C1 segment of cervical spinal cord (tissue), 14 donors: ENCODE measurements around the gene AMMECR1.
A peak's percentile ranks its signal among the peaks of the same experiment; 100 is the strongest.
"Not testable (repeated sequence)": the region's sequence is repeated elsewhere in the genome, so short reads cannot be mapped to it uniquely, and the experiment has no call there.

Experiments
- DNase-seq, 14 donors: peaks; one replicate each; lab custom pipeline; 2025; lab: John Stamatoyannopoulos, UW

AMMECR1 gene

DNA sequence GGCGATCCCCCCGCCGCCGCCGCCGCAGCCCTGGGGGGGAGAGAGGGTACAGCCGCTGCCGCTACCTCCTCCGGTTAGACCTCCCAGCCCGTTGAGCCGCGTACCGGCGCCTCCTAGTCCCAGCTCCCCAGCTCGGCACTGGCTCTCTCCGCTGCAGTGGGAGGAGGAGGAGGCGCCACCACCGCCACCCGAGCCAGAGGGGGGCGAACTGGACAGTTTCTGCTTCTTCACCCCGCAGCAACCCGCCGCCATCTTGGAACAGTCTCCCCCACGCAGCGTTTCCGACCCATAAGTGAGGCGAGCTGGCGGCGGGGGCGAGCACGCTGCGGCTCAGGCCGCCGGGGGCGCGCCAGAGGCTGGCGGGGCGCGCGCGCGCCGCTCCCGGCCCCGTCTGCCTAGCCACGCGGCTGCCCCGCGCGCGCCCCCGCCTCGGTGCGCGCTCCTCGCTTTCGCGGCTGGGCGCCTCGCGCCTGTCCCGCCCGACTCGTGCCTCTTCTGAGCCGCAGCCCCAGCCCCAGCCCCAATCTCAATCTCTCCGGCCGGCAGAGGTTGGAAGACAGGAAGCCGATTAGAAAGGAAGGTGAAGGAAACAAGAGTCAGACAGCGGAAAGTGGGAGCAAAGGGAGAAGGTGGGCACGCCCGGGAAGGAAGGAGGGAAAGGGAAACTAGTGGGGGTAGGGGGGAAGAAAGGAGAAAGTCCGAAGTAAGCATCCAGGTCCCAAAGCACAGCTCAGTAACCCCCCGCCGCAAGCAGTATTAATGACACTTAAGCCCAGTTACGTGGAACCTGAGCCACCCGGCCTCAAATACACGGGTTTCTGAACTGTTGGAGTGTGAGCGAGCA is at the start of gene AMMECR1:
TSS of gene AMMECR1 (minus strand) at position 266 of the 844 bp plus-strand sequence. CDS start at position 252, 14 bp downstream.
- peak in 13 of 14 donors; percentile 26 to 81 (median 54) for DNase-seq

DNA sequence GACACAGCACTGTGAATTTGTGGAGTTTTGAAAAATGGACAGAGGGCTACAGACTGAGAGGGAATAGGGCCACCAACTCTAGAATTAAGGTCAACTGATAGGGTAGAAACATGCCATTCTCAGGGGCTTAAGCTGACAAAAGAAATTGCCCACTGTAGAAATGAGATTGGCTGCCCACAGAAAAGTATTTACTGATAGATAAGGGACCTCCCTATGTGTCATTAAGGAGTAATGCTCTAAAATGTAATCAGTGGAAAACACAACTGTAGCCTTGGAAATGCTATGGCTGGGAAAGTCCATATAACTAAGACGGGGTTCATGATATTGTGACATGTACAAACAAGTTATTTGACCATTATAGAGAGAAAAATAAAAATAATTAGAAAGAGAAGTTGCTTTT is 45.4 kb upstream of the AMMECR1 start:
- no peak for DNase-seq

DNA sequence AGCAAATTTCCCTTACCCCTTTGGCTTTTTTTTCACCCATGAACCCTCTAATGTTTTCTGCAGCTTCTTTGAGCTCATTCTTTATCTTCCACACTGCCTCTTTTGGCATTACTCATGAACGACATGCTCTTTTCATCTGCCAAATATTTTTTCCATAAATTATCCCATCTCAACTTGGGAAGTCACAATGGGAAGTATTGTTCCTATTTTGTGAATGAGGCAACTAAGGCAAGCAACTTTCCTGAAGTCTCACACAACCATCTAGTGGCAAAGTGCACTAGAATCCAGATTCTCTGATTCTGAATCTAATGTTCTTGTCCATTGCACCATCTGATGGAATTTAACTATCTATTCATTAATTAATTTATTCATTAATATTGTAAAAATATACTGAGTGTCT is 41.4 kb upstream of the AMMECR1 start:
- DNase-seq: no peak

DNA sequence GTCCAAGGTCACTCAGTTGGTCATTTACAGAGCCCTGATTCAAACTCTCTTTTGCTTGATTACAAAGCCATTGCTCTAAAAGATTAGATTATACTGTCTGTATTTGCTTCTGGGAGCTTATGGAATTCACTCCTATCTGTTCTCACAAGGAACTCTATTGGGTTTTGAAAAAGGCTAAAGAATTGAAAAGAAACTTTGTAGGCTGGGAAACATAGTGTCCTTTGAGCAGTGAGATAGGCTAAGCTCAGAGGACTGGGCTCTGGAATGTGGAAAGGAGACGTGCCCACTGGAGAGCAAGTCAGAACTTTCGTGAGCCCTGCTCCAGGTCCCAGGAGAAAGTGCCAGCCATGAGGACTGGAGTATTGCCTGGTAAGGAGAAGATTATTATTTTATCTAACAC is 40.7 kb upstream of the AMMECR1 start, which contains the start of gene RTL9:
TSS of gene RTL9 (plus strand) at position 301 of the 400 bp plus-strand sequence. CDS start 91,770 bp downstream, outside the sequence.
- DNase-seq: no peak

DNA sequence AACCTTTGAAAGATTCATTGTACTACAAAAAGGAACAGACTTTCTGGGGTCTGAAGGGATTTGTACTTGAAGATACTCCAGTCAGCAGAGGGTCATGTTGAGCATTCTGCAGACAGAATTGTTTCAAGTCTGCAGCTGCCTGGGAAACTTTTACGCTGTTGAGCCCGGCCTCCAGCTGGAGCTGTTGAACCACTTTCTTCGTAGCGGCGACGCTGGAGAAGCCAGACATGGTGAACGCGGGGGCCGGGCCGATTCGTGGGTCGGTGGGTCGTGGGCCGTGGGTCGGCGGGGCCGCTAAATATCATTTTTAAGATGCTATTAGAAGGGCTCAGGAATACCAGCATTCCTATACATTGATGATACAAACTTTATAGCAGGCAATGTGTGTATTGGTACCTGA is 28.8 kb upstream of the AMMECR1 start:
- no peak for DNase-seq

DNA sequence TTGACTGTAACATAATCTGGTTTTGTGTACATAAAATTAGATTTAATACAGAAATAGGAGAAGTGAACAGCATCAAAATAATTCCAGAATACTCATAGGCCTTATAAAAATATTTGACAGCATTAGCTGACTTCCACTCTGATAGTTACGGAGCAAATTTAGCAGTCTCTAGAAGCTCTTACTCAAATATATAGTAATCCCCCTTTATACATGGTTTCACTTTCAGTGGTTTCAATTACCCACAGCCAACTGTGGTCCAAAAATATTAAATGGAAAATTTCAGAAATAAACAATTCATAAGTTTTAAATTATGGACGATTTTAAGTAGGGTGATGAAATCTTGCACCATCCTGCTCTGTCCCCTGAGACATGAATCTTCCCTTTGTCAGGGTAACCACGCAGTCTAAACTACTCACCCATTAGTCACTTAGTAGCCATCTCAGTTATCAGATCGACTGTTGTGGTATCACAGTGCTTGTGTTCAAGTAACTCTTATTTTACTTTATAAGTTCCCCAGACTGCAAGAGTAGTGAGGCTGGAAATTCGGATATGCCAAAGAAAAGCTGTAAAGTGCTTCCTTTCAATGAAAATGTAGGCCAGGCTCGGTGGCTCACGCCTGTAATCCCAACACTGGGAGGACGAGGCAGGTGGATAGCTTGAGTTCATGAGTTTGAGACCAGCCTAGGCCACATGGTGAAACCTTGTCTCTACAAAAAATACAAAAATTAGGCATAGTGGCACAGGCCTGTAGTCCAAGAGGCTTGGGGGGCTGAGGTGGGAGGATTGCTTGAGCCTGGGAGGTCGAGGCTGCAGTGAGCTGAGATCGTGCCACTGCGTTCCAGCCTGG is 23.5 kb upstream of the AMMECR1 start:
- no peak for DNase-seq

DNA sequence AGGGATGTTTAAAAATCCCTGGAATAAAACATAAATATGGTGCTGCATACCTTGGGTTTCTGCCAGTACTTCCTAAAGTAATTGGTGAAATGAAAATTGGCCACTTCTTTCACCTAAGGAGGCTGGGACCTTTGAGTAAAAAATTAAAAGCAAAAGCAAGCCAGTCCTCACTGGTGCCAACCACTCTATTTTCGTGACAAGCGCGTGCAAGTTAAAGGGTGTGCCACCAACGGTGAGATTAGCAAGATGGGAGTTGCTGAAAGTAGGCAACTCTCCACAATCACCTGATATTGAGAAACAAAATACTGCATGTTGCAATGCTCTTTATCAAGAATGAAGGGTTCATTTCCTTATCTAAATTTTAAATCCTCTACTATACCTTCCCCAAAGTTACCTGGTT is 21.1 kb upstream of the AMMECR1 start:
- DNase-seq: no peak

DNA sequence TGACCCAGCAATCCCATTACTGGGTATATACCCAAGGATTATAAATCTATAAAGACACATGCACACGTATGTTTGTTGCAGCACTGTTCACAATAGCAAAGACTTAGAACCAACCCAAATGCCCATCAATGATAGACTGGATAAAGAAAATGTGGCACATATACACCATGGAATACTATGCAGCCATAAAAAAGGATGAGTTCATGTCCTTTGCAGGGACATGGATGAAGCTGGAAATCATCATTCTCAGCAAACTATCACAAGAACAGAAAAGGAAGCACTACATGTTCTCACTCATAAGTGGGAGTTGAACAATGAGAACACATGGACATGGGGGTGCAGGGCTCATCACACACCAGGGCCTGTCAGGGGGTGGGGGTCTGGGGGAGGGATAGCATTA is 15.6 kb upstream of the AMMECR1 start:
- DNase-seq: not testable (repeated sequence)

DNA sequence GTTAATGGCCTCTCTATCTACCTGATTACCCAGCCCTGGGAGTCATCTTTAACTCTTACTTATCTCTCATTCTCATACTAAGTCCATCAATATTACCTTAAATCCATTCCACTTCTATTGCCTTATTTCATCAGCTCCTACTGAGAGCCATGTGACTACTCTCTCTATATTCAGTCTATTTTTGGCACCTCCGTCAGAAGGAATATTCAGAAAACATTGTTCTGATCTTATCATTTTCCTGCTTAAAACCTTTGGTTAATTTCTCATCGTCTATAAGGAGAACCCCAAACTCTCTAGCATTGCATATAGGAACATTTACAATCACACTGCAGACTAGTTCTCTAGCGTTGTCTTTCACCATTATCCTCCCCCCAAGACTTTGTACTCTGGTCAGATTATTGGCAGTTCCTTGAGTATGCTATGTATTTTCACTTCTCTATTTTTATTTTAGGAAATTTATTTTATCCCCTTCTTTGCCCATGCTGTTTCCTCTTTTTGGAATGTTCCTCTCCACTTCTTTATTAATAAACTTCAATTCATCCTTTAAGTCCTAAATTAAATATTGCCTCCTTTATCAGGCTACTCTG is 13.7 kb upstream of the AMMECR1 start:
- no peak for DNase-seq

DNA sequence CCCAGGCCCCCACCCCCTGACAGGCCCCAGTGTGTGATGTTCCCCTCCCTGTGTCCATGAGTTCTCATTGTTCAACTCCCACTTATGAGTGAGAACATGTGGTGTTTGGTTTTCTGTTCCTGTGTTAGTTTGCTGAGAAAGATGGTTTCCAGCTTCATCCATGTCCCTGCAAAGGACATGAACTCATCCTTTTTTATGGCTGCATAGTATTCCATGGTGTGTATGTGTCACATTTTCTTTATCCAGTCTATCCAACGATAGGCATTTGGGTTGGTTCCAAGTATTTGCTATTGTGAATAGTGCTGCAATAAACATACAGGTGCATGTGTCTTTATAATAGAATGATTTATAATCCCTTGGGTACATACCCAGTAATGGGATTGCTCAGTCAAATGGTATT is 10.7 kb upstream of the AMMECR1 start:
- not testable (repeated sequence) for DNase-seq

DNA sequence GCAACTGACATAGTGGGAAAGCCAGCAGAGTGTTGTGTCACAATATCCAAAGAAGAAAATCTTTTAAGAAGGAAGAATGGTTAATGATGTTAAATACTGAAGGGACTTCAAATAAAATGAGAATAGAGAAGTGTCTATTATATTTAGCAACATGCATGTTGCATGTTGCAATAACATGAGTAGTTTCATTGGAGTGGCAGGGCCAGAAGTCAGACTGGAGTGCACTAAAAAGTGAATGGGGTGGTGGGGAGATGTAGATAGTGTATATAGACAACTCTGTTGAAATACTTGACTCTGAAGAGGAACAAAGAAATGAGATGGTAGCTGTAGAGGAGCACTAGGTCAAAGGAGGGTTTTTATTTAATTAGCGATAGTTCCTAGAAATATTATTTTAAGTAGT is 9.5 kb upstream of the AMMECR1 start:
- DNase-seq: no peak

DNA sequence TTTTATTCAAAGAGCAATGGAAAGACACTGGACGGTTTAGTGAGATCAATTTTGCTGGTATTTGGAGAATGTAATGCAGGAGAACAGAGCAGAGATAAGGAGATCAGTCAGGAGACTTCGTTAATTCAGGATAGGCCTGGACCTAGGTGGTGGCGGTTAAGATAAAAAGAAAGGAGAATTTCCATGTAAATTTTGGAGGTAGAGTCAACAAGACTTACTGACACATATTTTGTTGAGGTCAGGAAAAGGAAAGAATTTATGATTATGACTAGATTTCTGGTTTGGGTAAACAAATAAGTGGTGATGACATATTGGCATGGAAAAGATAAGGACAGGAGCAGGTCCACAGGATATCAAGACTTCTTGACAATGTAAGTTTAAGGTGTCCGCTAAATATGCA is 8.8 kb upstream of the AMMECR1 start:
- DNase-seq: no peak

DNA sequence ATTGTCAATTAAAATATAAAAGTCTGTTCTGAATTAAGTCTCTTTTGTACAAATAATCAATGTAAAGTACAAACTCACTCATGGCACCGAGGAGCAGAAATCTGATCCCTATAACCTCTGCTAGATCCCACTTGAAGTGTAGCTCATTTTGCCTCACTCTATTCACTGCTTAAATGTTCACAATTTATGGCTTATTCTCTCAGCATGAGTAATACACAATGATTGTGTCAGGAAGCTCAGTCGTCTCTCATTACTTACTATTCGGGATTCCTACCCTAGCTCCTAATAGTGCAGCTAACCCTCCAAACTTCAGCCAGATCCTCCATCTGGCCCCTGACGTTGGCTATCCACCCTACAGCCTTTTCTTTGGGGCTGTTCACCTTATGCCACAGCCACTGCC is 4.7 kb upstream of the AMMECR1 start:
- DNase-seq: no peak

DNA sequence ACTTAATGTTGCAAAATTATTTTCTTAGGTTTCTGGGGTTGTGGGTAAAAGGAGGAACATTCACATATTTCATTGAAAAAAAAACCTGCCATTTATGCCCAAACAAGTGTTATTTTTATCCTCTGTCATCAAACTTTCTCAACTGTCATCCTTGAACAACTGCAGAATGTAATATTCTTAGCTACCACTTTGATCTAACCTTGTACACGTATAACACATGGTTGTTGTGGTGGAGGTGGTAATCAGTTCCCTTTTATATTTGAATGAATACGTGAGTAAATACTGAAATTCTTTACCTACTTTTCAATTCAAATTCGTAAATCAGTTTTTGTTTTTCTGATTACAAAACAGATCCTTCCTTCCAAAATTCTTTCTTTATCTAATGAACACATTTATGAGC is 3.8 kb upstream of the AMMECR1 start:
- DNase-seq: no peak

DNA sequence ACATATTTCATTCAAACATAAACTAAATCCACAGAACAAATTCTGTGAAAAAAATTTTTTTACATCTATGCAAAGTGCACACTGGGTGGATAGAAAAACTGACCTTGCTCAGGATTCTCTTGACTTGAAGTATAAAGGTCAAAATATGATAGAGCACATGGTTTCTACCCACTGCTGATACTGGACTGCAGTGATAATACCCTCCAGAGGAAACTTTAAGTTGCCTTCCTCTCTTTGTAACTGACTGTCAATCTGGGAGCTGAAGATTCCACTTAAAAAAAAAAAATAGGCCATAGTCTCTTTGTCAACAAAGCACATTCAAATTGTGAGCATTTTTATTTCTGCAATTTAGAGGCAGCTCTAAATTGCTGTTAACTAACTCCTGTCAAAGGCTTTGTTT is 3.2 kb upstream of the AMMECR1 start:
- DNase-seq: no peak

DNA sequence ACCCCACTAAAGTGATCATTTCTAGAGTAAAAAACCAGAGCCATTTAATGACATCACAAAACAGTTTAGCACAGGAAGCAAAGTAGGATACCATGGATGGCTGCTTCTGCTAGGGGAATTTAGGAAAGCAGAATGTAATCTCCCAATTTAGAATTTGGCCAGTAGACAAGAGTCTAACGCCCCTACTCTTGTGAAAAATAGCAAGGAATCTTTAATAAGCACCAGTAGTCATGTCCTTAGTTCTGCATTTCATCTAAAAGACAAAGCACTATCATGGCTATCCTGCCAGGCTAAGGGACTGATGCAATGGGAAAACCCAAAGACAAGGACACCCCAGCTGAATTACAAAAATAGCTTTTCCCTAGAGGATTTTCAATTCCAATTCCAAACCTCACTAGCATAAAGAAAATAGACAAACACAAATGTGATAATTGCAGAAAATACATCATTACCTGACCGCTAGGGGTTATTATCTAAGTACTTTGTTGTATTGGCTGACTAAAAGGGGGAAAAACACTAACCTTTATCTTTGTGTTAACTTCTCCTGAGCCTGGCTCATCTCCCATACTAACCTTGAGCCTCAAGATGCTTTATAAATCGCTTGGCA is 2.6 kb upstream of the AMMECR1 start:
- no peak for DNase-seq

DNA sequence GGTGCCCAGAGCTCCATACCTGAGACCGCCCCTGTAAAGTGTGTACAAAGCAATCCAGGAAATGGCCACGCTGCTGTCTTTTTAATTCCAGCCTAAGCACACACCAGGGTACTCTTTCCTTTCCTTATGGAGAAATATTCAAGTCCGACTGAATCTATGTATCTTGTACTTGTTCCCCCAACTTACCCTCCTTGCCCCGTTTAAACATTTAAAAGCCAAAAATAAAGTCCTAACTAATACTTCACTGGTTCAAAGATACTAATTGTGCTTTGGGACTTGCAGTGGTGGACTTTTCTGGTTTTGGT is 731 bp upstream of the AMMECR1 start:
- no peak for DNase-seq

DNA sequence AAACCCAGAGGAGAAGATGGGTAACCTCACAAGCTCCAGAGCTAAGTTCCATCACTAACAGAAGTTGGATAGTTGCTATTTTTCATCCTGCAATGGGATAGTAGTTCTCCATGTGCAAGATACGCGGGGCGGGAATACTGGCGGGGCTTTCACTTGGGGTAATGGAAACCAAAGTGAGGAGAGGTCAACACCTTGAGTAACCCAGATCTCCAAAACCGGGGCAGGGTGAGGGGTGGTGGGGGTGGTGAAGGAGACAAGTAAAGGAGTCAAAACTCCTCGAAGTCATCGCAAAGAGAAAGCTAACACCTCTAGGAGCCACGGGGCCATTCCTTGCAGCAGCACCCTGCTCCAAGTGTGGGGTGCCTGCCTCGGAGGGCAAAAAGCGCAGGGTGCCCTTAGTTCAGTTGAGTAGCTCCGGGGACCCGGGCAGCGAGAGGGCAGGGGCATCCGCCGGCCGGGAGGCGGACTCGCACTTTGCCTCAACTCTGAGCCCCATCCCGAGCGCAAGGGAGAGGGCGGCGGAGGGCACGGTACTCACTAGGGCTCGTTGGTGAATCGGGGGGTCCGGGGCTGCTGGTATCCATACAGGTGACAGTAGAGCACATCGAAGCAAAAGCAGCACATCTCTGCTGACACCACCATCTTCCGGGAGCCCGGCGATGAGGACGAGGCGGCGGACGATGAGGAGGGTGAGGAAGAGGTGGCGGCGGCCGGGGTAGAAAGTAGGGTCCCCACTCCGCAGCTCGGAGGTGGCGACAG is 645 bp downstream of the AMMECR1 start:
- peak in 11 of 14 donors; percentile 12 to 50 (median 25) for DNase-seq

DNA sequence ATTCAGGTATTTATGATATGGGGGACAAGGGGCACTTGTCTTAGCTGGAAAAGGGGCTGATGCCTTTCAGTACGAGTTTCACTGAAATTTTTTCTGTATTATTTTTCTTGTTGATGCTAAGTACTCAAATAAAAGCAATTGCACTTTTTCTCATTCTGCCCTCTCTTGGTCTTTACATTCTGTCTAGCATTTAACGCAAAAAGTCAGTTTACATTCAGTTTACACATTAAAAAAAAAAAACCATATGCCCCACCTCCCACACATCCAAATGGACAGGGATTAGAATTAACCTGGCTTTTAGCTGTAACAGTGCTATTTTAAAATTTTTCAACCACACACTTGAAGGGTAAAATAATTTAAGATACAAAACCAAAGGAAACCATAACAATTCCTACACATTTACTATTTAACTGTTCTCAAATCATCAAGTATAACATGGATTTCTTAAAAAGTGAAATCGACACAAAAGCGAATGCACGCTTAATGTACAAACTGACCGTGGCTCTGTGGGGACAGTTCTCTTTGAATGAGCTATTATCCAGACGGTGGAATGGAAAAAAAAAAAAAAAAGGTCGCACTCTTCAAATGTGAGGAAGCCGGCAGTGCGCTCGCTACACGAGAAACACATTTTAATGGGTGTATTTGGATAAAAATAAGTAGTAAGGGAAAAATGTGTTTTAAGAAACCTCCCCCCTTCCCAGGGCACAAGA is 1.4 kb downstream of the AMMECR1 start:
- DNase-seq: peak in 1 of 14 donors; percentile 16

DNA sequence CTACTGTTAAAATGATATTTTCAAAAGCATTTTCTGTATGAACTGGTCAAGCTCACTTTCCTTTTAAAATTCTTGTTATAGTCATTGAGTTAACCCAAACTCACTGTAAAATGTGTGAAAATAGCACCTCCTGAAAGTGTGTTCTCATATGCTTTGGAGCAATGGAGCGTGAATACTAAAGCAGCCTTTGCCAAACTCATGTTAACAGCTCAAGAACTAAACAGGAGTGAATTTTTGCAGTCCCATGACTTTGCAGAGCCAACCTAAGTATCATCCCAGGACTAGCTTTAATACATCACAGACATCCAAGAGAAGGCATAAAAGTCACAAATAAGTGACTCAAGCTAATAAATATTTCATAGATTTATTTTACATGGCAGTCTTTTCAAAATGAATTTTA is 2.3 kb downstream of the AMMECR1 start:
- no peak for DNase-seq
